AG09319 (cell line): ENCODE measurements around the gene FGF10.

Source experiments
- DNase-seq: peaks from one replicate; pipeline ENCODE4 v3.0.0-alpha.2; 2010; ENCODE audit warnings: low read depth; ENCODE audit errors: extremely low read depth
- TF ChIP-seq, protein P1 (sequence below): IDR thresholded peaks from 2 replicates; pipeline ENCODE4 v1.5.1; 2011; ENCODE audit warnings: low read depth, mild to moderate bottlenecking, inconsistent platforms, low read length, moderate library complexity

FGF10 gene

DNA sequence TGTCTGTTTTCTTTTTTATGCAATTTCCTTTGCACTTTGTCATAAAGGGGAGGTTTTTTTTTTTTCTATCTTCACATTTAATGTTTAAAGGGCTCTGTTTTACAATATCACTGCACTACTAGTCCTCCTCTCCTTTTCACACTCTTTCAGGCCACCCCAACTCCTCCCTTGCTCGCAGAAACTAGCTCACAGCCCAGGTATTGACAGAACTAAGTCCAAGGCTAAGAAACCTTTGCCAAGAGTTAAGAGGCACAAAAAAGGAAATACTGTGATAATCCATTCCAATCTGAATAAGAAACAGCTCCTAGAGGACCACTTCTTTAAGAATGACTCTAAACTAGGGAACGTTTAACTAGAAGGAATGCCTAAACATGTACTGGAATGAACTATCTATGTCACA is 1.1 kb upstream of the FGF10 start:
- TF ChIP-seq, protein P1, sequence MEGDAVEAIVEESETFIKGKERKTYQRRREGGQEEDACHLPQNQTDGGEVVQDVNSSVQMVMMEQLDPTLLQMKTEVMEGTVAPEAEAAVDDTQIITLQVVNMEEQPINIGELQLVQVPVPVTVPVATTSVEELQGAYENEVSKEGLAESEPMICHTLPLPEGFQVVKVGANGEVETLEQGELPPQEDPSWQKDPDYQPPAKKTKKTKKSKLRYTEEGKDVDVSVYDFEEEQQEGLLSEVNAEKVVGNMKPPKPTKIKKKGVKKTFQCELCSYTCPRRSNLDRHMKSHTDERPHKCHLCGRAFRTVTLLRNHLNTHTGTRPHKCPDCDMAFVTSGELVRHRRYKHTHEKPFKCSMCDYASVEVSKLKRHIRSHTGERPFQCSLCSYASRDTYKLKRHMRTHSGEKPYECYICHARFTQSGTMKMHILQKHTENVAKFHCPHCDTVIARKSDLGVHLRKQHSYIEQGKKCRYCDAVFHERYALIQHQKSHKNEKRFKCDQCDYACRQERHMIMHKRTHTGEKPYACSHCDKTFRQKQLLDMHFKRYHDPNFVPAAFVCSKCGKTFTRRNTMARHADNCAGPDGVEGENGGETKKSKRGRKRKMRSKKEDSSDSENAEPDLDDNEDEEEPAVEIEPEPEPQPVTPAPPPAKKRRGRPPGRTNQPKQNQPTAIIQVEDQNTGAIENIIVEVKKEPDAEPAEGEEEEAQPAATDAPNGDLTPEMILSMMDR = no peak
- DNase-seq = no peak

DNA sequence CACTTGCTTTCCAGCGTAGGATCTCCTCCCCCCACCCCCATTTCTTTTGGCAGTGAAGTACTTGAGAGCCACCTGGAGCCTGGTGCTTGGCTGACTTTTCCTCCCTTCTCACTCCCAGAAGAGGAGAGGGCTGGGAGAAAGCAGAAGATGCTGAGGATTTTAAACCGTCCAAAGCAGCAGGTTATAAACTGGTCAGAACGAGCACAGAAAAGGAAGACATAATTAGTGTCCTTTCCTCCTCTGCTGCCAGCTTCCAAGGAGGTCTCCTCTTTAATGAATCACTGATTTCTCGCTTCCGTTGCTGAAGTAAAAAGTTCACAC is 563 bp upstream of the FGF10 start:
- no peak for DNase-seq
- TF ChIP-seq, protein P1 = no peak

DNA sequence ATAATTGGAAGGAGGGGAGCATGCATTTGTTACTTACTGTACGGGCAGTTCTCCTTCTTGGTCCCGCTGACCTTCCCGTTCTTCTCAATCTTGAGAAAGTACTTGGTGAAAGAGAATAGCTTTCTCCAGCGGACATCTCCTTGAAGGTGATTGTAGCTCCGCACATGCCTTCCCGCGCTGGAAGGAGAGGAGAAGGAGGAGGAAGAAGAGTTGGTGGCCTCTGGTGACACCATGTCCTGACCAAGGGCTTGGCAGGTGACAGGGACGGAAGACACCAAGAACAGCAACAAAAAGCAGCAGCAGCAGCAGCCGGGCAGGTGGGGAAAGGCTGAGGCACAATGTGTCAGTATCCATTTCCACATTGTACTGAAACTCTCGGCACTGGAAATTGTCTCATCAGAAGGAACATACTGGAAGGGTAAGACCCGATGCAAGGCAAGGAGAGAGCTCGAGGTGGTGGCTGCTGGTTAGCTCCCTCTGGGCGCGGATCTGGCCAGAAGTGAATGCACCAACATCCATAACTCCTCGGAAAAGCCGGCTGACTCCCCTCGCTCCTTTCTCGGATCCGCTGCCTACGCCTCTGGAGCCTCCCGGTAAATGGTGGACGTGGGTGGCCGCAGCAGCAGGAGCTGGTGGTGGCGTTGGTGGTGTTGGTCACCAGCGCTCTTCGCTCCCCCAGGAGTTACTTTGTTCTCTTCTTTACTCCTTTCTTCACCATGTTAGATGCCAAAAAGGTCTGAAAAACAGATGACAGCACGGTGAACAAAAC is 715 bp downstream of the FGF10 start:
- no peak for DNase-seq
- TF ChIP-seq, protein P1 = no peak

DNA sequence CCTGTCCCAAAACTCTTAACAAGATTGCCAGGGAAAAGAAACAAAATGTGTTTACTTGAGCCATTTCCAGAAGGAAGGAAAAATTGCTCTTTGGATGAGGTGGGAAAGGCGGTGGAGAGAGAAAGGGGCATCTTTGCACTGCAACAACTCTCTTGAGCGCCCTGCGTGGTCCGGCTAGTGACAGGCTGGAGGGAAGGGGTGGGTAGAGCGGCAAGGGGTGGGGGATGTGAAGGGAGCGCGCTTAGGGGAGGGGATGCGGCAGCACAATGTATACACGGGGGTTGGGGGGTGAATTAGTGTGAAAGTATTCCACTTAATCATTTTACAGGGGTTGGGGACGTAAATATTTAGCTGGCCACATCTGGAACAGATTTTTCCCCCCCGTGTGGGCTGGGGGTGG is 1.3 kb downstream of the FGF10 start:
- DNase-seq = no peak
- TF ChIP-seq, protein P1 = no peak

DNA sequence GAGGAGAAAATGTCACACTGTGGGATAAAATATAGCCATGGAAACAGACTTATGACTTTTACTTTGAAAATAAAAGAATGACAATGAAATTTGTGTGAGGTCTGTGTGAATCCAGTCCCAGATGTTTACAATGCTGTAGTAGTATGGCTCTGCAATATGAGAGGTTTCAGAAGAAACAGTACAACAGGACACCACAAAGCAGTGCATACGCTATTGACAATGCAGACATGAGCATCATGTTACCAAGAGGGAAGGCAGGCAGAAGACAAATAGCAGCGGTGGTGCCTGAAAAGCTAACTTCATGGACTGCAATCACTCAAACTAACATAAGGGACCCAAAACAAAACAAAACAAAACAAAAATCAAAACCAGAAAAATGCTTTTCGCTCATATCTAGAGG is 1.8 kb downstream of the FGF10 start:
- no peak for DNase-seq
- TF ChIP-seq, protein P1 = no peak

DNA sequence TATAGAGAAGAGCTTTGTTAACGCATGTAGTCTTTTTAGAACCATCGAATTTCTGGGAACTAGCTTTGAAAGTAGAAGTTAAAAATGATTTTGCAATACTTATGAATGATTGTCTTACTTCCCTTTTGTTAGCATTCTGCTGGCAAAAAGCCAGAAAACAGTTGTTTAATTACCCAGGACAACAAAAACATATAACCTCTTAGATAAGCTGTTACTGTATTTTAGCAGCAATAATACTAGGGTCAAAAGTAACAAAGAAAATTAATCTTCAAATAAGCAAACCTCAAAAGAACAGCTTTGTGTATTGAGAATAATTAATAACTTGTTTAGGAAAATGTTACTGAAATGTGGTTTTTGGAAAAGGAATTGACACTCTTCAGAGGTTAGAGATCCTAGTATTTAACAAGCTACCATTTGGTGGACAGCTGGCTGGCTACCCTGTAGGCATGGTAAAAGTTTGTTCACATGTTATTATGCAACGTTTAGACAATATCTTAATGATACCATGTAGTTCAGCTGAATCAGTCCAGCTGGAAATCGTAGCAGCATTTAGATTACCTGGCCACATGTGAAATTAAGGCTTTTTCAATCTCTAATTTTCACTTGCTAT is 3.8 kb downstream of the FGF10 start:
- no peak for DNase-seq
- TF ChIP-seq, protein P1 = no peak

DNA sequence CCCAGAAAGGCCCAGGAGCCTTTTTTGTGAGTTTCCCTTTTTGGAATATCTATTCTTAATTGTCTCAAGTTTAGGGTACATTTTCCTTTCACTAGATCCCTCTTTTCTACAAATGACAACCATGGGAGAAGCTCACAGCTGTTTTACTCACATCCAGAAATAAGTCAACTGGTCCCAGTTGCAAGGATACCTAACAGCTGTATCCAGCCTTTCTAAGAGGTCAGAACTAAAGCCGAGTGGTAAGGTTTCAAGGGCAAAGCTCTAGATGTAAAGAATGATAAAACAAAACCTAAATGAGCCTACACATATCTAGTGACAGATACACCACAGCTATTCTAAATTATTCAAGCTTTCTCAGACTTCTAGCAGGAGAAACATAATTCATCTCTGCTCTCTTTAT is 4.4 kb downstream of the FGF10 start:
- no peak for DNase-seq
- TF ChIP-seq, protein P1 = no peak
